ENCODE results near the gene HHATL. TPM values are rescaled to one million over a fixed set of nuclear protein-coding genes. Genes with fewer than 3 reads are reported as not detected.

The HHATL gene
- total RNA-seq, 2 donors from 2014 or later: 1.9 to 5.5 TPM

- Histone ChIP-seq H3K27ac (peak overlapping the region; percentile 1 to 2), H3K4me3 (no peak overlapping the region), H3K9me3 (no peaks in the 10 kb centered on the region), H3K27me3 (replicated peaks; ENCODE audit: insufficient read depth) (no peaks in the 10 kb centered on the region), H3K36me3 (no peaks in the 10 kb centered on the region), H3K4me1 (replicated peaks) (peaks cover 14% of the 10 kb centered on the region)
- no peak for DNase-seq (ENCODE audit: low spot score)
- intact Hi-C loops (cut with DNase I): loop anchor here (5.0 kb wide), 1 partner anchor 142 kb away; no protein-coding TSS in a partner anchor
- no peak for TF ChIP-seq POLR2AphosphoS5 (IDR thresholded peaks at IDR 0.05)
- TF ChIP-seq, protein P1, sequence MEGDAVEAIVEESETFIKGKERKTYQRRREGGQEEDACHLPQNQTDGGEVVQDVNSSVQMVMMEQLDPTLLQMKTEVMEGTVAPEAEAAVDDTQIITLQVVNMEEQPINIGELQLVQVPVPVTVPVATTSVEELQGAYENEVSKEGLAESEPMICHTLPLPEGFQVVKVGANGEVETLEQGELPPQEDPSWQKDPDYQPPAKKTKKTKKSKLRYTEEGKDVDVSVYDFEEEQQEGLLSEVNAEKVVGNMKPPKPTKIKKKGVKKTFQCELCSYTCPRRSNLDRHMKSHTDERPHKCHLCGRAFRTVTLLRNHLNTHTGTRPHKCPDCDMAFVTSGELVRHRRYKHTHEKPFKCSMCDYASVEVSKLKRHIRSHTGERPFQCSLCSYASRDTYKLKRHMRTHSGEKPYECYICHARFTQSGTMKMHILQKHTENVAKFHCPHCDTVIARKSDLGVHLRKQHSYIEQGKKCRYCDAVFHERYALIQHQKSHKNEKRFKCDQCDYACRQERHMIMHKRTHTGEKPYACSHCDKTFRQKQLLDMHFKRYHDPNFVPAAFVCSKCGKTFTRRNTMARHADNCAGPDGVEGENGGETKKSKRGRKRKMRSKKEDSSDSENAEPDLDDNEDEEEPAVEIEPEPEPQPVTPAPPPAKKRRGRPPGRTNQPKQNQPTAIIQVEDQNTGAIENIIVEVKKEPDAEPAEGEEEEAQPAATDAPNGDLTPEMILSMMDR (IDR thresholded peaks at IDR 0.05): no peak
- TF ChIP-seq POLR2A (IDR thresholded peaks at IDR 0.05): no peak
- WGBS: 63% methylated on average over 10 of the region's 10 CpGs
Observed at GRCh38 chr3:42749025-42749752, 46.6 kb upstream of the HHATL start.

GRCh38 chr3:42747581-42747980 is 45.0 kb upstream of the HHATL start:
- WGBS: 76% methylated on average over 6 of the region's 6 CpGs
- no peak for TF ChIP-seq POLR2A (IDR thresholded peaks at IDR 0.05)
- TF ChIP-seq POLR2AphosphoS5 (IDR thresholded peaks at IDR 0.05): no peak
- TF ChIP-seq, protein P1 (IDR thresholded peaks at IDR 0.05): no peak
- Histone ChIP-seq H3K36me3 (no peaks in the 10 kb centered on the region), H3K4me1 (replicated peaks) (peaks cover 14% of the 10 kb centered on the region), H3K9me3 (no peaks in the 10 kb centered on the region), H3K27me3 (replicated peaks; ENCODE audit: insufficient read depth) (no peaks in the 10 kb centered on the region), H3K4me3 (no peak overlapping the region), H3K27ac (peak overlapping the region in 1 of 2 donors; percentile 74)
- DNase-seq (ENCODE audit: low spot score): no peak
- intact Hi-C loops (cut with DNase I): loop anchor here (2.0 to 5.0 kb wide), 3 partner anchors 31 to 140 kb away; no protein-coding TSS in a partner anchor

- no peaks in the 10 kb centered on the region for H3K36me3 ChIP-seq
- H3K27me3 ChIP-seq (replicated peaks; ENCODE audit: insufficient read depth): no peaks in the 10 kb centered on the region
- 39% methylated on average over 11 of the region's 11 CpGs for WGBS
- no peak overlapping the region for H3K4me3 ChIP-seq
- intact Hi-C loops (cut with DNase I): loop anchor here (2.0 to 5.0 kb wide), 3 partner anchors 32 to 139 kb away; no protein-coding TSS in a partner anchor
- DNase-seq (ENCODE audit: low spot score): peak; percentile 80
- peaks cover 14% of the 10 kb centered on the region for H3K4me1 ChIP-seq (replicated peaks)
- TF ChIP-seq, protein P1 (IDR thresholded peaks at IDR 0.05): no peak
- peak; percentile 89 for TF ChIP-seq POLR2AphosphoS5 (IDR thresholded peaks at IDR 0.05)
- TF ChIP-seq POLR2A (IDR thresholded peaks at IDR 0.05): no peak
- peak overlapping the region; percentile 74 to 81 for H3K27ac ChIP-seq
- H3K9me3 ChIP-seq: no peaks in the 10 kb centered on the region
Observed at GRCh38 chr3:42746455-42747450, 44.2 kb upstream of the HHATL start.

GRCh38 chr3:42745776-42746454 is 43.3 kb upstream of the HHATL start:
- Histone ChIP-seq H3K27ac (peak overlapping the region; percentile 74 to 81), H3K4me1 (replicated peaks) (peaks cover 14% of the 10 kb centered on the region), H3K4me3 (no peak overlapping the region), H3K36me3 (no peaks in the 10 kb centered on the region), H3K9me3 (no peaks in the 10 kb centered on the region), H3K27me3 (replicated peaks; ENCODE audit: insufficient read depth) (no peaks in the 10 kb centered on the region)
- DNase-seq (ENCODE audit: low spot score): no peak
- TF ChIP-seq, protein P1 (IDR thresholded peaks at IDR 0.05): no peak
- TF ChIP-seq POLR2A (IDR thresholded peaks at IDR 0.05) (no peak), POLR2AphosphoS5 (IDR thresholded peaks at IDR 0.05) (no peak)
- intact Hi-C loops (cut with DNase I): loop anchor here (2.0 to 5.0 kb wide), 3 partner anchors 33 to 139 kb away; no protein-coding TSS in a partner anchor
- WGBS: 31% methylated on average over 8 of the region's 8 CpGs
